ENCODE results near the gene MRPL16.

The MRPL16 gene

DNA sequence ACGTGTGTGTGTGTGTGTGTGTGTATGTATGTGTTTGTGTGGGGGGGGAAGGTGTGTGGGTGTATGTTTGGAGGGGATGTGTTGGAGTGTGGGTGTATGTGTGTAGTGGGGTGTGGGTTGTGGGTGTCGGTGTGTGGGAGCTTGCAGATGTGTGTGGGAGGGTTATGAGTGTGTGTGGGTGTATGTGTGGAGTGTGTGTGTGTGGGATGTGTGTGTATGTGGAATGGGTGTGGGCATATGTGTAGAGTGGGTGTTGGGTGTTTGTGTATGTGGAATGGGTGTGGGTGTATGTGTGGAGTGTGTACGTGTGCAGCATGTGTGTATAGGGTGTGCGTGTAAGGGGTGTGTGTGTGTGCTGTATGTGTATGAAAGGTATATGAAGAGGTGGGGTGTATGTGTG is 40.8 kb downstream of the MRPL16 start:
- DNase-seq: no peak

DNA sequence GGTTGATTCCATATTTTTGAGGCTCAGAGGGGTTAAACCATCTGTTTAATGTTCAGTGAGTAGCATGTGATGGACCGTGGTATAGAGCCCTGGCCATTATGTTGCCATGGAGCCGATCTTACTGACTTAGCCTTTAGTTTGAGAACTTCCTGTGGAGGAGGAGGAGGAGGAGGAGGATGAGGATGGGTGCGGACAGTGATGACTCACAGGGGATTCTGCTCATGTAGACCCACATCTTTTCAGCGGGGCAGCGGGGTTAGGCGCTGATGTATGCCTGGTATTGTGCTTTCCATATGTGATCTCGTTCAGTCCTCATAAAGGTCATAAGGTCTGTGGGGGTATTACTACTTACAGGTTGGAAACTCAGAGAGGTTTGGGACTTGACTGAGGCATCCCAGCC is 41.5 kb downstream of the MRPL16 start:
- no peak for DNase-seq

DNA sequence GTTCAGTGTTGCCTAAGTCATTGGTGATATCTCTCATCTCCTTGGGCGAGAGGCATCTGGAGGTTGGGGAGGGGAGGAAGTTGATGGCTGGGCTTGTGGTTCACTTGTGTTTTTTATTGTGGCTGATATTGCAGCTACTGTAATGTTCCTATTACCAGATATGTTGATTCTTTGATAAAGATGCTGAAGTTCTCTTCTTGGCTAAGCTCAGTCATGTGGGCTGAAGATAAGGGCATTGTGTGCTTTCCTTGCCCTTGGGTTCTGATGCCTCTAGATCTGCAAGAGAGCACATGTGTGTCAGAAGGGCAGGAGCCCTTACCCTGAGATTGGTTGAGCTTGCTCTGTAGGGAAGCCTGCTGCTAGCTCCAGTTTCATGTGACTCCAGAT is 43.4 kb downstream of the MRPL16 start:
- DNase-seq: no peak

DNA sequence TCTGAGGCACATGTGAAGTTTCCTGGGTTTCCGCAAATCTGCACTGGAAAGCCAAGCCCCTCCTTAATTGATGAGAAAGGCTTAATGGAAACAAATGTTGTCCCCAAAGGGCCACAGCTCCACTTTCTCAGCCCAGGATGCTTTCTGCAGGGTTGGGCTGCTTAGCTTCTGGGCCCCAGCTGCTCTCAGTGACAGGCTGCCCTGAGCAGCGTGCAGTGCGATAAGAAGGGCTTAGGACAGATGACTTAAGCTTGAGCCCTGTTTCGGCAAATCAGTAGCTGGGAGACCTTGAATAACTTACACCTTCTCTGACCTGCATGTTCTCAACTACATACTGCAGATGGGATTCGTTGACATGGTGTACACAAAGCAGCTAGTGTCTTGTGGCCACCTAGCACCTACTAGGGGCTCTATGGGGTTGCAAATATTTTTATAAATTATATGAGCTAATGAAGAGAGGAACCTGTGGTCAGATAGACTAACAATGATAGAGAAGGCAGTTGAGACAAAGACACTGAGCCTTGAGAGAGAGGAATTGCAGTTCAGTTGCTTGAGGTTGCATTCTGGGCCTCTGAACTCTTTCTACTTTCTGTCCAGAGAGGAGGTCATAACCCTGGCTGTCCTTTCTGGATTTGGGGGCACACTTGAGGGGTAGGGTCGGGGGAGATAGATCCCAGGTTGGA is 43.9 kb downstream of the MRPL16 start:
- DNase-seq: no peak

DNA sequence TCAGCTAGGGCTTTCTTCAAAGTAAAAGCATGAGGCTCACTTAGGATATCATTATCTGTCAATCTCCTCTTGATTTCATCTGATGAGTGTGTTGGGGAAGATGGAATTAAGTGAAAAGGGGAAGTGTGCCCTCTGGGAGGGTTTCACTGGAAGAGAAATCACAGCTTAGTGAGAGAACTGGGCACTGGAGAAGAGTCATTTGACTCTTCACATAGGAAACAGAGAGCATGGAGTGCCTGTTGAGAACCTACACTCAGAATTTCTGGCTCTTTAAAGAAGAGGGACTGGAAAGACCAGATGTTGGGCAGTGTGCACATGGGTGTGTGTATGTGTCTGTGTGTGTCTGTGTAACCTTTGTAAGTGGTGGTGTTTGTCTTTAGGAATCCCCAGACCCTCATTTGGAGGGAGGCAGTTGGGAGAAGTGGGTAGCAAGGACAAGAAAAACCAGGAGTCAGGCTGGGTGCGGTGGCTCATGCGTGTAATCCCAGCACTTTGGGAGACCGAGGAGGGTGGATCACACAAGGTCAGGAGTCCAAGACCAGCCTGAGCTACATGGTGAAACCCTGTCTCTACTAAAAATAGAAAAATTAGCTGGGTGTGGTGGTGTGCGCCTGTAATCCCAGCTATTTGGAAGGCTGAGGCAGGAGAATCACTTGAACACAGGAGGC is 45.4 kb downstream of the MRPL16 start:
- DNase-seq: no peak

DNA sequence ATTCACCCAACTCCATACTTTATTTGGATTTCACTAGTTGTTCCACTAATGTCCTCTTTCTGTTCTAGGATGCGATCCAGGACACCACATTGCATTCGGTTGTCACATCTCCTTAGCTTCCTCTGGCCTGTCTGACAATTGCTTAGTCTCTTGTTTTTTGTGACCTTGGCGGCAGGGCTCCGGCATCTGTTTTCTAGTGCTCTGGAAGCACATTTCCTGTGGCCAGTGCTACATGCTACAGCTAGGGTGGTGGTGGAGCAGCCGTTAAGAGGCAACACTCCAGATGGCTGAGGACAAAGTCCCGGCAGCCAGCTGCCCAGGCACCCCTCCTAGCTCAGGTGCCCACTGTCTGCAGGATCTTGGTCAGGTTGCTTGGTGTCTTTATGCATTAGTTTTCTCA is 48.6 kb downstream of the MRPL16 start:
- no peak for DNase-seq

DNA sequence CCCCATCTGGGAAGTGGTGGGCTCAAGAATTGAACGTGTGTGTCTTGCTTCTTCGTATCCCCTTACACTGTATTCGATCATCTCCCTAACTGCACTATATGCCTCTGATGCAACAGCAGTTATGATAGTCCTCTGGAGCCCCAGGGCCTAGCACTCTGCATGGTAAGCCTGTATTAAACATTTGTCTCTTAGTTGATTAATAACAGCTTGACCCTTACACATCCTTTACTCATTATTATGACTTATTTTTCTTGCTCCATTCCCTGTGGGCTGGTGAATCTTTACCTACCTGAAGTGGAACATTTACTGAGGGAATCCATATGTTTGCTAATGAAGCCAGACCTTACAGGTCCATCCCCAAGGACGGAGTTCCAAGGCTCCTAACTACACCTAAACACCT is 49.8 kb downstream of the MRPL16 start:
- DNase-seq: no peak

DNA sequence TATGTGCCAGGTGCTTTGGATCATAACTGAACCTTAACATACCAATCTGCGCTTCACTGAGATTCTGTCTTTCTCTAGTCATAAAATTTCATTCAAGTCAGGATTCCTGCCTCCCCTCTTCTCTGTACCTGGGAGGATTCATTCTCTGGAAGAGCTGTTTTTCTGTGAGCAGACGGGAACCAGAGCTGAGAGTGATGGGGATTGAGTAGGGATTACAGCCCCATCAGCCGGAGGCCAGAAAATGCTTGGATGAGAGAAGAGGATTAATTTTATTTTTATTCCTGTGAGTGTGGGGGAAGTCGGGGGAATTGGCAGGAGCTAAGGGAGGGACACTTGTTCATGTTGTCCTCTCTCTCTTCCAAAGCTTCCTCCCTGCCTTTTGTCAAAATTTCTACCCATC is 50.7 kb downstream of the MRPL16 start:
- DNase-seq: no peak

DNA sequence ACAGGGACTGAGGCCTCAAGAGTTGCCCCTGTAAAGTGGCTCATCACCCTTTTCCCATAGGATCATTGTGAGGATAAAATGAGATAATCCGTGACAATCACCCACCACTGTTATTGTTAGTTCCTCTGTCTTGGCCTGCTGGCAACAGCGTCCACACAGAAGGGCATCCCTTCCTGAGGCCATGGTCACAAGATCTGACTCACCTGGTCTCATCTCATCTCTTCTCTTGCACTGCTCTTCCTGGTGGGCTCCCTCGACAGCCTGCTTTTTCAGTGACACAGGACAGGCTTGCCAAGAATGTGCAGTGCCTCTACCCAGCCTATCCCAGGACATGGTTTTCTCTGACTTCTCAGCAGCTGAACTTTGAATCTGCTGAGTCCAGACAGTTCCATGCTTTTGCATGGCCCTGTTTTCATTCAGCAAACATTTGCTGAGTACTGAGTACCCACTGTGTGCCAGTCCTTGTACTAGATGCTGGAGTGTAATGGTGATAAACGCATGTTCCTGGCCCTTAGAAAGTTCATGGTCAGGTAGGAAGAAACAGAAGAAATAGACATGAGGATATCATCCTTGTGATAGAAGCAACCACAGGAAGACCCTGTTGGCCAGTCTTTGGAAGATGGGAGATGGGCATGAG is 52.1 kb downstream of the MRPL16 start:
- DNase-seq: no peak

DNA sequence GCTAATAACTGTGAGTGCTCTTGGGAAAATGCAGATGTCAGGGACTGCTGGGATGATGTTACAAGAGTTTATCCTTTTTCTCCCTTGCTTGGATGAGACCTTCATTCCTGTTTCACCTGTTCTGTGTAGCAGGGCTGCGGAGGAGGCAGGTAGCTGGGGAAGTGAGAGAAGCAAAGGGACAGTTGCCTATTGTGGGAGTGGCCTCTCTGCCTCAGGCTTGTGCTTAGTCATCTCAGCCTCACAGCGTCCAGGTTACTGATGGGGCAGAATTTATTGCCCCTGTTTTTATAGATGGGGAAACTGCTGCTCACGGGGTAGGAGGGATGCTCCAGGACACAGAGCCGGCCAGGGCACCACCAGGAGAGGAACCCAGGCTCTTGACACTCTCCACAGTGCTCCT is 53.7 kb downstream of the MRPL16 start:
- peak; percentile 7 for DNase-seq

DNA sequence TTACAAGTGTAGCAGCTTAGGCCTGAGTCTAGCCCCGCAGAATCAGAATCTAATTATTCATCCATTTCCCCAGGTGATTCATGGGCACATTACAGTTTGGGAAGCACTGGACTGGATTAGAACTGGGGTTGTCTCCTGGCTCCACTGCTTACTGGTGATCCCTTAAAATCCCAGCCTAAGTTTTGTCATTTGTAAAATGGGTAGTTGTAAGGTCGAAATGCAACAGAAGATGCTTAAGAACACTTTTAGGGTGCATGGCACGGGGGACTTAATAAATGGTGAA is 54.1 kb downstream of the MRPL16 start:
- DNase-seq: no peak
